Neuronal stem cell (in vitro differentiated cells): ENCODE measurements around the gene SFXN4.

Experiments
- DNase-seq: peaks from one replicate; pipeline ENCODE4 v3.0.0-alpha.2; 2013; ENCODE audit warnings: low spot score
- H2AFZ ChIP-seq: one replicate; pipeline ENCODE4 v1.6.1; 2013; ENCODE audit warnings: mild to moderate bottlenecking, low read length, inconsistent platforms
- H2AK5ac ChIP-seq: 2 replicates; pipeline ENCODE4 v1.6.1; 2013; ENCODE audit warnings: low read depth, mild to moderate bottlenecking, inconsistent platforms, low read length, moderate library complexity, mixed read lengths
- H2BK120ac ChIP-seq: 2 replicates; pipeline ENCODE4 v1.6.1; 2013; ENCODE audit warnings: low read depth, mild to moderate bottlenecking, inconsistent platforms, low read length, moderate library complexity, mixed read lengths
- H2BK12ac ChIP-seq: one replicate; pipeline ENCODE4 v1.6.1; 2013; ENCODE audit warnings: low read length, inconsistent platforms
- H2BK15ac ChIP-seq: 2 replicates; pipeline ENCODE4 v1.6.1; 2013; ENCODE audit warnings: mild to moderate bottlenecking, low read length, inconsistent platforms, mixed read lengths
- H2BK5ac ChIP-seq: one replicate; pipeline ENCODE4 v1.6.1; 2013; ENCODE audit warnings: inconsistent platforms, mild to moderate bottlenecking, low read length, moderate library complexity
- H3K14ac ChIP-seq: one replicate; pipeline ENCODE4 v1.6.1; 2013; ENCODE audit warnings: low read length, inconsistent platforms
- H3K18ac ChIP-seq: 2 replicates; pipeline ENCODE4 v1.6.1; 2013; ENCODE audit warnings: low read length, inconsistent platforms
- H3K23ac ChIP-seq: 2 replicates; pipeline ENCODE4 v1.6.1; 2013; ENCODE audit warnings: low read depth, mild to moderate bottlenecking, mixed read lengths, low read length, inconsistent platforms; ENCODE audit not compliant: poor library complexity
- H3K27ac ChIP-seq: replicated peaks from 3 replicates; pipeline ENCODE4 v1.5.1; 2013; ENCODE audit warnings: low read length, inconsistent platforms
- H3K27me3 ChIP-seq, 3 experiments: 2 replicates each; pipeline ENCODE4 v1.6.1; 2013; ENCODE audit warnings: low read length in 3 of 3, mild to moderate bottlenecking in 2 of 3, inconsistent platforms in 1 of 3, low read depth in 1 of 3, mixed read lengths in 1 of 3, moderate library complexity in 1 of 3; ENCODE audit not compliant: control insufficient read depth in 3 of 3, insufficient read depth in 3 of 3
- H3K36me3 ChIP-seq, 2 donors: replicated peaks in 1 of 2; 2 replicates each; pipeline ENCODE4 v1.6.1; 2013; ENCODE audit warnings: low read length in 2 of 2; ENCODE audit not compliant: control insufficient read depth in 2 of 2, insufficient read depth in 2 of 2
- H3K4ac ChIP-seq: 2 replicates; pipeline ENCODE4 v1.6.1; 2013; ENCODE audit warnings: inconsistent platforms, mild to moderate bottlenecking, low read length, moderate library complexity
- H3K4me1 ChIP-seq, 2 donors: 1 replicate in 1 of 2; 2 replicates in 1 of 2; pipeline ENCODE4 v1.6.1; 2013; ENCODE audit warnings: low read length in 2 of 2, low read depth in 1 of 2; ENCODE audit not compliant: control insufficient read depth in 2 of 2, insufficient read depth in 1 of 2
- H3K4me2 ChIP-seq: one replicate; pipeline ENCODE4 v1.6.1; 2013; ENCODE audit warnings: mild to moderate bottlenecking, low read length, inconsistent platforms; ENCODE audit not compliant: insufficient read depth, poor library complexity, severe bottlenecking
- H3K4me3 ChIP-seq, 2 donors: 2 replicates each; pipeline ENCODE4 v1.5.1; 2013; ENCODE audit warnings: low read length in 2 of 2, mild to moderate bottlenecking in 2 of 2, inconsistent platforms in 1 of 2, moderate library complexity in 1 of 2
- H3K79me1 ChIP-seq: one replicate; pipeline ENCODE4 v1.6.1; 2013; ENCODE audit warnings: low read depth, mild to moderate bottlenecking, inconsistent platforms, low read length, moderate library complexity
- H3K9ac ChIP-seq: one replicate; pipeline ENCODE4 v1.6.1; 2013; ENCODE audit warnings: mild to moderate bottlenecking, low read depth, low read length, inconsistent platforms; ENCODE audit not compliant: poor library complexity
- H3K9me3 ChIP-seq, 2 donors: replicated peaks in 1 of 2; 2 replicates each; pipeline versions ENCODE3 to v1.6.1; 2013; ENCODE audit warnings: low read length in 2 of 2, mild to moderate bottlenecking in 2 of 2, inconsistent platforms in 1 of 2, low read depth in 1 of 2, mixed read lengths in 1 of 2, moderate library complexity in 1 of 2; ENCODE audit not compliant: control insufficient read depth in 2 of 2, insufficient read depth in 1 of 2
- H4K8ac ChIP-seq: one replicate; pipeline ENCODE4 v1.6.1; 2013; ENCODE audit warnings: low read depth, mild to moderate bottlenecking, inconsistent platforms, low read length, moderate library complexity
- H4K91ac ChIP-seq: one replicate; pipeline ENCODE4 v1.6.1; 2013; ENCODE audit warnings: low read length, low read depth, mild to moderate bottlenecking, inconsistent platforms; ENCODE audit not compliant: poor library complexity
- WGBS, 2 donors: extraction: QIAGEN DNeasy Blood & Tissue Kit; methylation state at CpG; one replicate each; pipeline ENCODE4 v1.1.7; 2013; ENCODE audit warnings: missing lambda C conversion rate in 2 of 2, mixed read lengths in 1 of 2; ENCODE audit not compliant: insufficient read length in 2 of 2, insufficient replicate concordance in 1 of 2; ENCODE audit errors: extremely low coverage in 2 of 2; 5-methylcytosine and 5-hydroxymethylcytosine counted together

SFXN4 gene

DNA sequence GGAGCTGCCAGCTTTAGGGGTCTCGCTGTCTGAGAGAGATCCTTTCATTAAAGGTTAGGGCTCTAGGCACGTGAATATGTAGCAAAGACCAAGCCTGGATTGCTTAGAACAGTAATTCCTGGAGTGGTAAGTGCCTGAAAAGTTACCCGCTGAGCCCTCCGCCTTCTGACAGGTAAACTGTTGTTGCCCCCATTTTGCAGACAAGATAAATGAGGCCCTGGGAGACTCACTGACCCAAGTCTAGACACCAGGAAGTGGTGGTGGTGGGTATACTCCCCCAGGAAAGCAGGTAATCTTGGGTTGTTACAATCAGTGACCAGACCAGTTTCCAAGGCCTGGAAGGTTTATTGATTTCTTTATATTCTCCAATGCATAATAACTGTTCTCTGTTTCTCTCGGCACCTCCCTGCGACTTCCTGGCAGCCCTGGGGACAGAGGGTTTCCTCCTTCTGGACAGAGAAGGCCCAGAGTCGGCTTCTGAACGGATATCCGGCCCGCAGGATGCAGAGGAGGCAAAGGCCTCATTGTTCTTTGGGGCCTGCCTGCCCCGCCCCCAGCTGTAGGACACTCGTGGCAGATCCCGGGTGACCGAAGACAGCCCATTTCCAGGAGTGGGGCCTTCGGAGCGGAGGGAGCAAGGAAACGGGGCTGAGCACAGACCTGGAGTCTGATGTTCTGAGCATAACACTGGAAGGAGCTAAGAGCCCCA lies 40.5 kb upstream of the SFXN4 start:
- Histone ChIP-seq H3K23ac (no peak overlapping the region), H2AK5ac (no peak overlapping the region), H4K8ac (no peak overlapping the region), H3K79me1 (no peaks in the 10 kb centered on the region), H2BK12ac (no peak overlapping the region), H2BK5ac (peak overlapping the region; percentile 91), H3K27ac (peak overlapping the region; percentile 24), H3K36me3 (no peaks in the 10 kb centered on the region), H3K4ac (no peak overlapping the region), H3K9me3 (no peaks in the 10 kb centered on the region), H3K4me1 (peaks cover 17 to 32% of the 10 kb centered on the region in 2 donors), H2BK15ac (no peak overlapping the region), H3K18ac (peak overlapping the region; percentile 80), H3K4me2 (peak overlapping the region; percentile 48), H4K91ac (no peak overlapping the region), H3K9ac (no peak overlapping the region), H2BK120ac (no peak overlapping the region), H2AFZ (peak overlapping the region; percentile 91), H3K14ac (no peak overlapping the region), H3K4me3 (peak overlapping the region in 1 of 2 donors; percentile 59), H3K27me3 (no peaks in the 10 kb centered on the region)
- no peak for DNase-seq
- WGBS, 2 donors, result no CpG with 5 or more reads among the region's 17 CpGs

DNA sequence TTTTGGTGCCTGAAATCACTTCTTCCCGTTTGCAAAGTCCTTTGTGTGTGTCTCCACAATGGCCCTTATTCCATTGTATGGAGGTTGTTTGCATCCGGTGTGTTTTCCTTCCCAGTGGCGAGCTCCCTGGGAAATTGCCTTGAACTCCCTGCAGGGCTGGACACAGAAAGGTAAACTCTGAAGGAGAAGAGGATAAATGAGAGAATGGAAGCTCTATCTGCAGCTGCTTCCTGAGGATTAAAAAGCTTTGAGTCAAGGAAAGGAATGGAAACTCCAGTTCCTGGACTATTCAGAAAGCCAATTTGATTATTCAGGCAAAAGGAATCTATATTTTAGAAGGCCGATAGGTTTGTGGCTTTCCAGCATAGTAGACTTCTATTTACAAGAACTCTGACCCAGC lies 37.5 kb upstream of the SFXN4 start:
- H2BK120ac ChIP-seq, result no peak overlapping the region
- peak overlapping the region; percentile 56 for H2AFZ ChIP-seq
- H4K8ac ChIP-seq, result no peak overlapping the region
- no peak overlapping the region for H2BK12ac ChIP-seq
- peak overlapping the region; percentile 13 for H3K27ac ChIP-seq
- H2BK5ac ChIP-seq, result no peak overlapping the region
- peaks cover 8 to 15% of the 10 kb centered on the region in 2 donors for H3K4me1 ChIP-seq
- no peak overlapping the region for H4K91ac ChIP-seq
- H3K4ac ChIP-seq, result no peak overlapping the region
- no peak overlapping the region for H3K23ac ChIP-seq
- H3K36me3 ChIP-seq, result no peaks in the 10 kb centered on the region
- no peak overlapping the region for H3K4me2 ChIP-seq
- H3K9me3 ChIP-seq, result no peaks in the 10 kb centered on the region
- H3K14ac ChIP-seq, result no peak overlapping the region
- no peak overlapping the region for H3K9ac ChIP-seq
- H3K27me3 ChIP-seq, result peaks cover 0 to 6% (median 0%) of the 10 kb centered on the region in 3 experiments
- no CpG with 5 or more reads among the region's 4 CpGs for WGBS, 2 donors
- H3K4me3 ChIP-seq, result no peak overlapping the region
- no peak overlapping the region for H2AK5ac ChIP-seq
- no peaks in the 10 kb centered on the region for H3K79me1 ChIP-seq
- no peak overlapping the region for H3K18ac ChIP-seq
- no peak for DNase-seq
- H2BK15ac ChIP-seq, result no peak overlapping the region

DNA sequence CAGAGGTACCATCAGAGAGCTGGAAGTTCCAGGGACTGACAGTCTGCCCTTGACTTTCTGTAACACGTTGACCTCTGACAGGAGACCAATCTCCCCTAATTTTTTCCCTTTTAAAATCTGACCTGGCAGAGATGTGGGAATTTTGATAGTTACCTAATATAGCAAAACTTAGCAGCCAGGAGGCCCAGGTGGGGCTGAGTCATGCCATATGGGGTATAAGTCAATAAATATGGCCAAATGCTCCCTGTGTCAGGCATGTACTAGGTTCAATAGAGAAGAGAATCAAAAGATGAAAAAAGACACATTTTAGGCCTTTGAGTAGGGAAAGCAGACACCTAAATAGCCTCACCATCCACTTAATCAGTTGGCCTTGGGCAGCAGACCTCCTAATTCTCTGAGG lies 35.7 kb upstream of the SFXN4 start:
- H3K9ac ChIP-seq, result no peak overlapping the region
- H3K36me3 ChIP-seq, result no peaks in the 10 kb centered on the region
- H2BK5ac ChIP-seq, result no peak overlapping the region
- H3K27me3 ChIP-seq, result peaks cover 0 to 6% (median 0%) of the 10 kb centered on the region in 3 experiments
- H3K79me1 ChIP-seq, result no peaks in the 10 kb centered on the region
- H3K4ac ChIP-seq, result no peak overlapping the region
- no peak overlapping the region for H3K4me3 ChIP-seq
- H4K91ac ChIP-seq, result no peak overlapping the region
- H3K14ac ChIP-seq, result no peak overlapping the region
- H4K8ac ChIP-seq, result no peak overlapping the region
- DNase-seq, result no peak
- no peak overlapping the region for H2BK120ac ChIP-seq
- H2AFZ ChIP-seq, result no peak overlapping the region
- H2BK15ac ChIP-seq, result no peak overlapping the region
- H3K27ac ChIP-seq, result no peak overlapping the region
- WGBS, 2 donors, result no CpG with 5 or more reads among the region's 1 CpG
- H3K4me2 ChIP-seq, result no peak overlapping the region
- no peak overlapping the region for H2BK12ac ChIP-seq
- no peaks in the 10 kb centered on the region for H3K9me3 ChIP-seq
- peaks cover 8 to 12% of the 10 kb centered on the region in 2 donors for H3K4me1 ChIP-seq
- H2AK5ac ChIP-seq, result no peak overlapping the region
- H3K23ac ChIP-seq, result no peak overlapping the region
- no peak overlapping the region for H3K18ac ChIP-seq

DNA sequence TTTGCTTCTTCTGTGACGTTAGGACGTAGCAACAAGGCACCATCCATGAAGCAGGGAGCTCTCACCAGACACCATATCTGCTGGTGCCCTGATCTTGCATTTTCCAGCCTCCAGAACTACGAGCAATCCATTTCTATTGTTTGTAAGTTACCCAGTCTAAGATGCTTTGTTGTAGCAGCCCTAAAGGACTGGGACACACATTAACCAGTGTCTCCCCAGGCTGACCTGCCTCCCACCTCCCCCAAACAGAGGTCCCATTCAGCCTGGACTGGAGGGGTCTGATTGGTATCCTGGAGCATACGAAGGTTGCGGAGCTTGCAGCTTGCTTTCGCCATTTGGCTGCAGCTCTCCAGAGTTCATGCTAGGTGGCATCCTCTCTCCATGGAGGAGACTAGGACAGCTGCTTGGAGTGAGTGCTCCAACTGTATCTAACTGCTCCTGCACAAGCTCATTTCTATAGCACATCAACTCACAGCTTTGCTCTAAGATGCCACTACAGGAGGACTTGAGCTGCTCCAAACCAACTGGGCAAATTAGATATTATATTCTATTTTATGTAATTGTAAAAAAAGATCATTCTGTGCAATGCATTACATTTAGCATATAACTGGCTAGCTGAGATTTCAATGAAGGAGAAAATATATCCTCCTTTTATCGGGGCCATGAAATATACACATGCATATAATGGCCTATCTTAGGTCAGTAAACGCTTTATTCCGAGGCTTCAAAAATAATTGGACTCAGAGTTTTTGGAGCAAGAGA lies 33.9 kb upstream of the SFXN4 start:
- Histone ChIP-seq H4K8ac (no peak overlapping the region), H3K36me3 (no peaks in the 10 kb centered on the region), H2BK15ac (no peak overlapping the region), H3K9ac (no peak overlapping the region), H3K23ac (no peak overlapping the region), H2BK12ac (no peak overlapping the region), H3K9me3 (no peaks in the 10 kb centered on the region), H3K14ac (no peak overlapping the region), H3K18ac (no peak overlapping the region), H2BK5ac (no peak overlapping the region), H2AFZ (peak overlapping the region; percentile 70), H3K27ac (no peak overlapping the region), H3K4me3 (no peak overlapping the region), H3K4me1 (peaks cover 8 to 11% of the 10 kb centered on the region in 2 donors), H4K91ac (no peak overlapping the region), H2BK120ac (no peak overlapping the region), H3K4me2 (no peak overlapping the region), H3K79me1 (no peaks in the 10 kb centered on the region), H3K27me3 (peaks cover 0 to 6% (median 0%) of the 10 kb centered on the region in 3 experiments), H2AK5ac (no peak overlapping the region), H3K4ac (no peak overlapping the region)
- no CpG with 5 or more reads among the region's 9 CpGs for WGBS, 2 donors
- no peak for DNase-seq
